ENCODE measurements around the gene ARSG.

DNA sequence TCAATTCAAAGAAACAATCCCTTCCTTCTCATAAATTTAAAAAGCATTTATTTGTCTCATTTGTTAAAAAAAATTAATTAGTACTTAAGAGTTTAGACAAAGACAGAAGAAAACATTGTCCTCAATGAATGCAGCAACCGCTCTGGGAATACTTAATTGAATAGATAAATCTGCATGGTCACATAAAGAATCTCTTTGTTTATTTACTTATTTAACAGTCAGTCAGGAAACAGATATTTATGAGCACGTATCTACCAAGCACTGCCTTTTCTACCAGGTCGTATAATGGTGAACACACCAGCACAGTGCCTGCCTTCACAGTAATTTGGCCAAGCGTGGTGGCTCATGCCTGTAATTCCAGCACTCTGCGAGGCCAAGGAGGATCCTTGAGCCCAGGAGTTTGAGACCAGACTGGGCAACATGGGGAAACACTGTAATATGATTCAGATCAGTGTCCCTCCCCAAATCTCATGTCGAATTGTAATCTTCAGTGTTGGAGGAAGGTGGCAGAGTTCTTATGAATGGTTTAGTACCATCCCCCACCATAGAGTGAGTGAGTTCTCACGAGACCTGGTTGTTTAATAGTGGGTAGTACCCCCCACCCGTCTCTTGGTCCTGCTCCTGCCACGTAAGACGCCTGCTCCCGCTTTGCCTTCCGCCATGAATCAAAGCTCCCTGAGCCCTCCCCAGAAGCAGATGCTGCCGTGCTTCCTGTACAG lies 157.9 kb downstream of the ARSG start:
- TF ChIP-seq, protein P1, sequence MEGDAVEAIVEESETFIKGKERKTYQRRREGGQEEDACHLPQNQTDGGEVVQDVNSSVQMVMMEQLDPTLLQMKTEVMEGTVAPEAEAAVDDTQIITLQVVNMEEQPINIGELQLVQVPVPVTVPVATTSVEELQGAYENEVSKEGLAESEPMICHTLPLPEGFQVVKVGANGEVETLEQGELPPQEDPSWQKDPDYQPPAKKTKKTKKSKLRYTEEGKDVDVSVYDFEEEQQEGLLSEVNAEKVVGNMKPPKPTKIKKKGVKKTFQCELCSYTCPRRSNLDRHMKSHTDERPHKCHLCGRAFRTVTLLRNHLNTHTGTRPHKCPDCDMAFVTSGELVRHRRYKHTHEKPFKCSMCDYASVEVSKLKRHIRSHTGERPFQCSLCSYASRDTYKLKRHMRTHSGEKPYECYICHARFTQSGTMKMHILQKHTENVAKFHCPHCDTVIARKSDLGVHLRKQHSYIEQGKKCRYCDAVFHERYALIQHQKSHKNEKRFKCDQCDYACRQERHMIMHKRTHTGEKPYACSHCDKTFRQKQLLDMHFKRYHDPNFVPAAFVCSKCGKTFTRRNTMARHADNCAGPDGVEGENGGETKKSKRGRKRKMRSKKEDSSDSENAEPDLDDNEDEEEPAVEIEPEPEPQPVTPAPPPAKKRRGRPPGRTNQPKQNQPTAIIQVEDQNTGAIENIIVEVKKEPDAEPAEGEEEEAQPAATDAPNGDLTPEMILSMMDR (IDR thresholded peaks at IDR 0.05; ENCODE audit: extremely low read depth in 1 of 2, insufficient read depth in 1 of 2, low read depth in 1 of 2, low read length in 2 of 2), result no peak
- no peak for TF ChIP-seq POLR2AphosphoS5 (IDR thresholded peaks at IDR 0.05; ENCODE audit: insufficient read depth, low read depth, low read length)
- no peak for TF ChIP-seq POLR2A (IDR thresholded peaks at IDR 0.05; ENCODE audit: low read depth, low read length)
- no peak for TF ChIP-seq JUN (IDR thresholded peaks at IDR 0.05; ENCODE audit: borderline replicate concordance, insufficient read depth, insufficient read length, low read depth)
- no peak for TF ChIP-seq EZH2 (IDR thresholded peaks at IDR 0.05; ENCODE audit: borderline replicate concordance, low read depth, low read length, severe bottlenecking)
- TF ChIP-seq FOS (IDR thresholded peaks at IDR 0.05; ENCODE audit: borderline replicate concordance, insufficient read depth, low read length), result no peak
- TF ChIP-seq GATA2 (IDR thresholded peaks at IDR 0.05; ENCODE audit: insufficient read depth, insufficient read length, low read depth, low read length), result no peak
- TF ChIP-seq, protein P2, sequence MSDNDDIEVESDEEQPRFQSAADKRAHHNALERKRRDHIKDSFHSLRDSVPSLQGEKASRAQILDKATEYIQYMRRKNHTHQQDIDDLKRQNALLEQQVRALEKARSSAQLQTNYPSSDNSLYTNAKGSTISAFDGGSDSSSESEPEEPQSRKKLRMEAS (IDR thresholded peaks at IDR 0.05; ENCODE audit: insufficient read depth, insufficient read length), result no peak
